Mesodermal cell (in vitro differentiated cells): ENCODE data around the gene CCND2. TPM values are rescaled to one million over a fixed set of nuclear protein-coding genes. Genes with fewer than 3 reads are reported as not detected.

Experiments used
- H3K27ac ChIP-seq: 2 replicates; pipeline ENCODE4 v1.7.0; 2013; ENCODE audit warnings: mild to moderate bottlenecking, low read depth, low read length, moderate library complexity; ENCODE audit not compliant: severe bottlenecking
- H3K36me3 ChIP-seq: 2 replicates; pipeline ENCODE4 v1.7.1; 2013; ENCODE audit warnings: mild to moderate bottlenecking, low read length, moderate library complexity; ENCODE audit not compliant: control insufficient read depth, insufficient read depth
- H3K4me1 ChIP-seq: one replicate; pipeline ENCODE4 v1.7.1; 2013; ENCODE audit warnings: mild to moderate bottlenecking, low read length; ENCODE audit not compliant: insufficient read depth, control insufficient read depth, poor library complexity, severe bottlenecking
- H3K4me3 ChIP-seq: 2 replicates; pipeline ENCODE4 v1.7.0; 2013; ENCODE audit warnings: low read length, control low read depth, mild to moderate bottlenecking; ENCODE audit not compliant: insufficient read depth, poor library complexity, severe bottlenecking; ENCODE audit errors: extremely low read depth
- H3K9me3 ChIP-seq: 2 replicates; pipeline ENCODE4 v1.7.1; 2013; ENCODE audit warnings: mild to moderate bottlenecking, low read length, moderate library complexity; ENCODE audit not compliant: control insufficient read depth
- WGBS, 2 experiments: methylation state at CpG; one replicate each; pipeline ENCODE4 v1.1.5; 2013; ENCODE audit warnings: missing lambda C conversion rate in 2 of 2; ENCODE audit not compliant: insufficient coverage in 2 of 2; 5-methylcytosine and 5-hydroxymethylcytosine counted together
- polyA plus RNA-seq, 2 experiments: library from polyadenylated mRNA; stranded (reverse); fragments of 50-300 nt; gene quantifications; one replicate each; pipeline ENCODE4 v1.2.3, GENCODE V29; 2013

Gene CCND2
- 66.2 TPM for polyA plus RNA-seq (2013, experiment 1 of 2)
- 66.9 TPM for polyA plus RNA-seq (2013, experiment 2 of 2)

DNA sequence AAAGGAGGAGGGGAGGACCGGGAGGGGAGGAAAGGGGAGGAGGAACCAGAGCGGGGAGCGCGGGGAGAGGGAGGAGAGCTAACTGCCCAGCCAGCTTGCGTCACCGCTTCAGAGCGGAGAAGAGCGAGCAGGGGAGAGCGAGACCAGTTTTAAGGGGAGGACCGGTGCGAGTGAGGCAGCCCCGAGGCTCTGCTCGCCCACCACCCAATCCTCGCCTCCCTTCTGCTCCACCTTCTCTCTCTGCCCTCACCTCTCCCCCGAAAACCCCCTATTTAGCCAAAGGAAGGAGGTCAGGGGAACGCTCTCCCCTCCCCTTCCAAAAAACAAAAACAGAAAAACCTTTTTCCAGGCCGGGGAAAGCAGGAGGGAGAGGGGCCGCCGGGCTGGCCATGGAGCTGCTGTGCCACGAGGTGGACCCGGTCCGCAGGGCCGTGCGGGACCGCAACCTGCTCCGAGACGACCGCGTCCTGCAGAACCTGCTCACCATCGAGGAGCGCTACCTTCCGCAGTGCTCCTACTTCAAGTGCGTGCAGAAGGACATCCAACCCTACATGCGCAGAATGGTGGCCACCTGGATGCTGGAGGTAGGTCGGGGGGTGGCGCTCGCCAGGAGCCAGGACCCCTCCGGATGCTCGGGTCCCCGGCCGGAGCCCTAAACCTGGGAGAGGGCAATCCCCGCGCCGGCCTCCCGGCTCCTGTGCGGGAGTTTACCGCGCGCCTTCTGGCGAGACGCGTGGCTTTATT lies at the start of gene CCND2:
Gene CCND2, plus strand, starts transcription at position 111 of the 744 bp plus-strand sequence. Its CDS starts 279 bp downstream, at position 390.
- peak within 1 kb of the TSS; percentile 81 for H3K27ac ChIP-seq
- peak within 1 kb of the TSS; percentile 99 for H3K4me3 ChIP-seq
- WGBS, 2 experiments, result 0% methylated on average over 34 to 39 of the region's 52 CpGs
- H3K36me3 ChIP-seq, result peaks cover 30% of the 10 kb centered on the region
- H3K9me3 ChIP-seq, result no peaks in the 10 kb centered on the region
- peaks cover 32% of the 10 kb centered on the region for H3K4me1 ChIP-seq

GRCh38 chr12:4224206-4224889 lies 49.2 kb upstream of the CCND2 start:
- 89 to 90% methylated on average over 14 to 15 of the region's 15 CpGs for WGBS, 2 experiments
- H3K4me3 ChIP-seq, result no peak overlapping the region
- no peaks in the 10 kb centered on the region for H3K36me3 ChIP-seq
- no peaks in the 10 kb centered on the region for H3K4me1 ChIP-seq
- H3K27ac ChIP-seq, result no peak overlapping the region
- no peaks in the 10 kb centered on the region for H3K9me3 ChIP-seq

DNA sequence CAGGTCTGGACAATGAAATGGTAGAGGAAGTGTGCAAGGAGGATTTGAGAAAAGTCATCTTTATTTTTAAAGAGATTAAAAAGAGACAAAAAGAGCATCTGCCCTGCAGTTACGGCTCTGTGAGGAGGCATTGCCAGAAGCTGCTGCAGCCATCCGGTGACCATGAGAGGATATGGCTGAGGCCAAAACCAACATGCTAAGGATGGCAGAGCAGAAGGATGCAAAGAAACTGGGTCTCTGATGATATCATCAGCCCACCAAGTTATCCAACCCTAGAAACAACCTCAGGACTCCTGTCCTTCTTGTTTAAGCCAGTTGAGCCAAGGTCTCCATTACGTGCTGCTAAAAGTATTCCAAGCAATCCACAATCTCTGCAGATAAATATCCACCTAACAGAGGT lies 48.0 kb upstream of the CCND2 start:
- Histone ChIP-seq H3K4me3 (no peak overlapping the region), H3K9me3 (no peaks in the 10 kb centered on the region), H3K4me1 (no peaks in the 10 kb centered on the region), H3K36me3 (no peaks in the 10 kb centered on the region), H3K27ac (no peak overlapping the region)
- WGBS, 2 experiments, result 82 to 100% methylated on average over 2 of the region's 3 CpGs

- no peaks in the 10 kb centered on the region for H3K36me3 ChIP-seq
- no peak overlapping the region for H3K4me3 ChIP-seq
- H3K4me1 ChIP-seq, result no peaks in the 10 kb centered on the region
- no peaks in the 10 kb centered on the region for H3K9me3 ChIP-seq
- H3K27ac ChIP-seq, result no peak overlapping the region
- WGBS, 2 experiments, result 87 to 91% methylated on average over 5 of the region's 5 CpGs
Measured at GRCh38 chr12:4227046-4227445, 46.5 kb upstream of the CCND2 start.

GRCh38 chr12:4228122-4228580 lies 45.4 kb upstream of the CCND2 start:
- Histone ChIP-seq H3K9me3 (no peaks in the 10 kb centered on the region), H3K36me3 (no peaks in the 10 kb centered on the region), H3K27ac (no peak overlapping the region), H3K4me1 (no peaks in the 10 kb centered on the region), H3K4me3 (no peak overlapping the region)
- 85 to 94% methylated on average over 14 to 15 of the region's 18 CpGs for WGBS, 2 experiments

DNA sequence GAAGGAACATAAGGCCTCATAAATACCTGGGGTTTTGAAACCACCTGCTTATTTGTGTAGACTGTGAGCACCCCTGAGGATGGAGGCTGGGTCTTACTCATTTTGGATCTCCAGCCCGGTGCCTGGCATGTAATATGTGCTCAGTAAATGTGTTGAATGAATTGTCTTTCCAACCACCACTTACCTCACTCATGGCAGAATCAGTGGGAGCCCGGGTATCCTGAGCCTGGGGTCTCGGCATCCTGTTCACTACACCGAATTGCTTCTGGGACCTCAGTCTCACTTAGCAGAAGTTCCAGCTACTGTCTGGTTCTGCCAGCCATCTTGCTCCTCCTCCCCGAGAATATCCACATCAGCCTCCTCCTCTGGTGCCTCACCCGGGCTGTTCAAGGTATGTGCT lies 43.0 kb upstream of the CCND2 start:
- Histone ChIP-seq H3K4me1 (no peaks in the 10 kb centered on the region), H3K9me3 (no peaks in the 10 kb centered on the region), H3K36me3 (no peaks in the 10 kb centered on the region), H3K27ac (no peak overlapping the region), H3K4me3 (no peak overlapping the region)
- 87 to 90% methylated on average over 3 to 4 of the region's 6 CpGs for WGBS, 2 experiments

DNA sequence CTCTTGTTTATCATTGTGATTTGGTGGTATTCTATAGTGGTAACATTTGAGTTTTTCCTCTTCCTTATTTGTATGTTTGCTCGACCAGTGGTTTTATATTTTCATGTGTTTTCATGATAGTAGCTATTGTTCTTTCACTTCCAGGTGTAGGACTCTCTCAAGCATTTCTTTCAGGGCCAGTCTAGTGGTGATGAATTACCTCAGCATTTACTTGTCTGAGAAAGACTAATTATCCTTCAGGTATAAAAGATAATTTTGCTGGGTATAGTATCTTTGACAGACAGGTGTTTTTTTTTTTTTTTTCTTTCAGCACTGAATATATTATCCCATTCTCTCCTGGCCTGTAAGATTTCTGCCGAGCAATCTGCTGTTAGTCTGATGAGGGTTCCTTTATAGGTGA lies 35.0 kb upstream of the CCND2 start:
- Histone ChIP-seq H3K27ac (no peak overlapping the region), H3K4me3 (no peak overlapping the region), H3K36me3 (no peaks in the 10 kb centered on the region), H3K9me3 (no peaks in the 10 kb centered on the region), H3K4me1 (no peaks in the 10 kb centered on the region)
- WGBS, 2 experiments, result no CpG with 5 or more reads among the region's 2 CpGs

- WGBS, 2 experiments, result 87 to 98% methylated on average over 4 of the region's 4 CpGs
- no peak overlapping the region for H3K27ac ChIP-seq
- H3K36me3 ChIP-seq, result no peaks in the 10 kb centered on the region
- no peaks in the 10 kb centered on the region for H3K4me1 ChIP-seq
- no peak overlapping the region for H3K4me3 ChIP-seq
- H3K9me3 ChIP-seq, result no peaks in the 10 kb centered on the region
Measured at GRCh38 chr12:4239746-4240145, 33.8 kb upstream of the CCND2 start.

DNA sequence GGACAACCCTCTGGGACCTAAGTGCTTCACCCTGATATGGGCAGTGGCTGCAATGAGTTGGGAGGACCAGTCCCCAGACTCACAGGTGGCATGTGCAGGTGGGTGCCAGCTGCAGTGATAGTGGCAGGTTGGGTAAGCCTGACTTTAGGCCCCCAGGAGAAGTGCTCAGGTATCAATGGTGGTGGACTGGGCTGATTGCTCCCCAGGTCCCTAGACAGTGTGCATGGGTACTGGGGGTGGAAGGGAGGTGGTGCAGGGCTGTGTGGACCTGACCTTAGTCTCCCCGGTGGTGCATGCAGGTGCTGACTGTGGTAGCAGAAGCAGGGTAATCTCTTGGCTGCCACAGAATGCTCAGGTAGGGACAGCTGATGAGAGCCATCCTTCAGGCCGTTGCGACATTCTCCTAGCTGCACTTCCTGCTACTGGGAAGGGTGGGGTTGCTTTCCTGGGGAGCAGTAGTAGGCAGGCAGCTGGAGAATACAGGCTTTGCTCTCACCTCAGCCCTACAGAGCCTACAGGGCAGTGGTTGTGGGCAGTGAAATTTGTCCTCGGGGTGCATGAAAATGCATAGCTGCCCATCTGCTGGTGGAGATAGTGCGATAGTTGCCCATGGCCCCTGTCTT lies 33.3 kb upstream of the CCND2 start:
- H3K9me3 ChIP-seq, result no peaks in the 10 kb centered on the region
- WGBS, 2 experiments, result 90 to 98% methylated on average over 3 to 4 of the region's 5 CpGs
- no peaks in the 10 kb centered on the region for H3K36me3 ChIP-seq
- H3K27ac ChIP-seq, result no peak overlapping the region
- no peaks in the 10 kb centered on the region for H3K4me1 ChIP-seq
- no peak overlapping the region for H3K4me3 ChIP-seq

DNA sequence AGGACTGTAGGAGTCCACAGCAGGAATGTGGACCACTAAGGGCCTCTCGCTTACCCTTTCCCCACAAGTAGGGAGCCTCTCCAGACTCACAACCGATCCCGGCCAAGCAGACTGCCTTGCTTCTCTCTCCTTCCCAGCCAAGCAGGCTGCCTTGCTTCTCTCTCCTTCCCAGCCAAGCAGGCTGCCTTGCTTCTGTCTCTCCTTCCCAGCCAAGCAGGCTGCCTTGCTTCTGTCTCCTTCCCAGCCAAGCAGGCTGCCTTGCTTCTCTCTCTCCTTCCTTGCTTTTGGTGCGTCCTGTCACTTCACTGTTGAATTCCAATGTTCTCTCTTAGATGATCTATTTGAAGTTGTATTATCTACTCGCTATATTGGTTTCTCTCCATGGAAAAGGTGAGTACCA lies 32.6 kb upstream of the CCND2 start:
- no peak overlapping the region for H3K27ac ChIP-seq
- WGBS, 2 experiments, result 92 to 100% methylated on average over 1 to 3 of the region's 5 CpGs
- H3K36me3 ChIP-seq, result no peaks in the 10 kb centered on the region
- H3K4me1 ChIP-seq, result no peaks in the 10 kb centered on the region
- H3K4me3 ChIP-seq, result no peak overlapping the region
- no peaks in the 10 kb centered on the region for H3K9me3 ChIP-seq
